ENCODE data around the gene TLCD3B.

- no peak for TF ChIP-seq ZNF551 (CRISPR knock-in tag; IDR thresholded peaks at IDR 0.05)
- TF ChIP-seq NFE2 (IDR thresholded peaks at IDR 0.05; ENCODE audit: low read depth), result no peak
- TF ChIP-seq JUN (IDR thresholded peaks at IDR 0.05; ENCODE audit: borderline replicate concordance, low read depth, low read length), result no peak
- TF ChIP-seq JUN (CRISPR knock-in tag; IDR thresholded peaks at IDR 0.05; ENCODE audit: borderline replicate concordance), result no peak
- no peak for TF ChIP-seq FOXA3 (CRISPR knock-in tag; conservative IDR thresholded peaks at IDR 0.05 in 1 of 2, IDR thresholded peaks at IDR 0.05 in 1 of 2)
- no peak for TF ChIP-seq ZNF586 (CRISPR knock-in tag; conservative IDR thresholded peaks at IDR 0.05)
- no peak for TF ChIP-seq ERF (CRISPR knock-in tag; IDR thresholded peaks at IDR 0.05)
- TF ChIP-seq CTCF (IDR thresholded peaks at IDR 0.05 in 2 of 3, conservative IDR thresholded peaks at IDR 0.05 in 1 of 3; ENCODE audit: insufficient read depth in 2 of 3, low read depth in 1 of 3, low read length in 3 of 3), result no peak
- no peak for TF ChIP-seq FOXA1 (IDR thresholded peaks at IDR 0.05; ENCODE audit: borderline replicate concordance)
- TF ChIP-seq NR2C2 (CRISPR knock-in tag; IDR thresholded peaks at IDR 0.05), result no peak
- no peak for TF ChIP-seq NR2C2 (tag; IDR thresholded peaks at IDR 0.05)
- TF ChIP-seq RFX5 (IDR thresholded peaks at IDR 0.05; ENCODE audit: low read depth, low read length), result no peak
Measured at GRCh38 chr16:29994600-29995323, 36.3 kb downstream of the TLCD3B start.

Data from K562 (cell line).